ENCODE data around the gene DNMBP.

Gene DNMBP

GRCh38 chr10:100009793-100010676 is at the start of gene DNMBP:
TSS of gene DNMBP (minus strand) at chr10:100009947. CDS start at chr10:99972124, 37,823 bp downstream.
- DNase-seq: no peak

- no peak for DNase-seq
Observed at GRCh38 chr10:100057948-100058347, 48.2 kb upstream of the DNMBP start.

GRCh38 chr10:100053686-100054460 is 44.1 kb upstream of the DNMBP start:
- DNase-seq: no peak

GRCh38 chr10:100046021-100046486 is 36.3 kb upstream of the DNMBP start:
- DNase-seq: peak; percentile 26

- DNase-seq: no peak
Observed at GRCh38 chr10:100045592-100045991, 35.8 kb upstream of the DNMBP start.

GRCh38 chr10:100043796-100044195 is 34.0 kb upstream of the DNMBP start:
- DNase-seq: no peak

- DNase-seq: no peak
Observed at GRCh38 chr10:100043344-100043743, 33.6 kb upstream of the DNMBP start.

- DNase-seq: no peak
Observed at GRCh38 chr10:100041306-100042002, 31.7 kb upstream of the DNMBP start.

- no peak for DNase-seq
Observed at GRCh38 chr10:100038561-100039071, 28.9 kb upstream of the DNMBP start.

- no peak for DNase-seq
Observed at GRCh38 chr10:100037758-100038315, 28.1 kb upstream of the DNMBP start.

- DNase-seq: no peak
Observed at GRCh38 chr10:100036850-100037249, 27.1 kb upstream of the DNMBP start.

- DNase-seq: no peak
Observed at GRCh38 chr10:100033766-100034418, 24.1 kb upstream of the DNMBP start.

GRCh38 chr10:100027416-100027815 is 17.7 kb upstream of the DNMBP start:
- DNase-seq: no peak

GRCh38 chr10:100025576-100025975 is 15.8 kb upstream of the DNMBP start:
- DNase-seq: peak; percentile 57

GRCh38 chr10:100024748-100025147 is 15.0 kb upstream of the DNMBP start:
- no peak for DNase-seq

GRCh38 chr10:100022403-100022802 is 12.7 kb upstream of the DNMBP start:
- no peak for DNase-seq

- DNase-seq: no peak
Observed at GRCh38 chr10:100021322-100021721, 11.6 kb upstream of the DNMBP start.

GRCh38 chr10:100020886-100021253 is 11.1 kb upstream of the DNMBP start:
- DNase-seq: no peak

GRCh38 chr10:100020142-100020885 is 10.6 kb upstream of the DNMBP start:
- DNase-seq: peak; percentile 11

- DNase-seq: no peak
Observed at GRCh38 chr10:100019787-100020141, 10.0 kb upstream of the DNMBP start.

GRCh38 chr10:100014071-100014762 is 4.5 kb upstream of the DNMBP start:
- DNase-seq: peak; percentile 33

All from NCI-H187 treated with DMSO at 0.1 percent for 48 hours (cell line).